ENCODE data around the gene CDX2. TPM values are rescaled to one million over a fixed set of nuclear protein-coding genes. Genes with fewer than 3 reads are reported as not detected.

The CDX2 gene
- total and polyA plus RNA-seq, 10 of the 15 experiments (the other 5 are each of a cell fraction or from before 2014, with no cell fraction given) = 0.15 TPM; not detected in 9

- CTCF ChIA-PET = interaction anchor here (1.4 to 9.6 kb wide), 4 partner anchors 22 to 620 kb away, joined by 3 to 238 read pairs (median 39); no protein-coding TSS in a partner anchor
- intact Hi-C loops (cut with micrococcal nuclease; ENCODE audit: unreplicated experiment) = loop anchor here (10.0 kb wide), 1 partner anchor 996 kb away; no protein-coding TSS in a partner anchor
- no peak overlapping the region for H3K4me3 ChIP-seq
- POLR2A ChIA-PET = no interaction called here
- no peak overlapping the region for H3K27ac ChIP-seq (ENCODE audit: control insufficient read depth, insufficient read depth)
- H4K20me1 ChIP-seq (ENCODE audit: control insufficient read depth, insufficient read depth) = no peaks in the 10 kb centered on the region
- no peak for FAIRE-seq
- no peak overlapping the region for H3K9ac ChIP-seq (ENCODE audit: control insufficient read depth, insufficient read depth, low read length)
- no peak overlapping the region for H2AFZ ChIP-seq (ENCODE audit: control insufficient read depth, low read depth, low read length)
- H3K9me3 ChIP-seq (replicated peaks; ENCODE audit: control insufficient read depth, insufficient read depth, low read length) = no peaks in the 10 kb centered on the region
- H3K36me3 ChIP-seq (ENCODE audit: control insufficient read depth in 2 of 2, insufficient read depth in 2 of 2, low read length in 1 of 2) = no peaks in the 10 kb centered on the region
- 43% methylated on average over 11 of the region's 11 CpGs for WGBS (ENCODE audit: insufficient coverage, insufficient replicate concordance, low lambda C conversion rate, missing lambda C conversion rate)
- no peaks in the 10 kb centered on the region for H3K79me2 ChIP-seq (ENCODE audit: control insufficient read depth, insufficient read depth, low read length)
- BruUV-seq (replicated peaks) = no TSS peak
- DNase-seq (ENCODE audit: low read depth, low spot score) = no peak
- RAD21 ChIA-PET (ENCODE audit: unreplicated experiment) = interaction anchor here (1.6 kb wide), 1 partner anchor 151 kb away, joined by 5 read pairs; no protein-coding TSS in a partner anchor
- no peak for TF ChIP-seq NRF1 (conservative IDR thresholded peaks at IDR 0.05; ENCODE audit: low read depth, low read length)
- TF ChIP-seq CBX3 (IDR thresholded peaks at IDR 0.05; ENCODE audit: borderline replicate concordance, low read depth) = no peak
- TF ChIP-seq BMI1 (IDR thresholded peaks at IDR 0.05; ENCODE audit: borderline replicate concordance) = no peak
- no peak for TF ChIP-seq NBN (IDR thresholded peaks at IDR 0.05)
- TF ChIP-seq, protein P1, sequence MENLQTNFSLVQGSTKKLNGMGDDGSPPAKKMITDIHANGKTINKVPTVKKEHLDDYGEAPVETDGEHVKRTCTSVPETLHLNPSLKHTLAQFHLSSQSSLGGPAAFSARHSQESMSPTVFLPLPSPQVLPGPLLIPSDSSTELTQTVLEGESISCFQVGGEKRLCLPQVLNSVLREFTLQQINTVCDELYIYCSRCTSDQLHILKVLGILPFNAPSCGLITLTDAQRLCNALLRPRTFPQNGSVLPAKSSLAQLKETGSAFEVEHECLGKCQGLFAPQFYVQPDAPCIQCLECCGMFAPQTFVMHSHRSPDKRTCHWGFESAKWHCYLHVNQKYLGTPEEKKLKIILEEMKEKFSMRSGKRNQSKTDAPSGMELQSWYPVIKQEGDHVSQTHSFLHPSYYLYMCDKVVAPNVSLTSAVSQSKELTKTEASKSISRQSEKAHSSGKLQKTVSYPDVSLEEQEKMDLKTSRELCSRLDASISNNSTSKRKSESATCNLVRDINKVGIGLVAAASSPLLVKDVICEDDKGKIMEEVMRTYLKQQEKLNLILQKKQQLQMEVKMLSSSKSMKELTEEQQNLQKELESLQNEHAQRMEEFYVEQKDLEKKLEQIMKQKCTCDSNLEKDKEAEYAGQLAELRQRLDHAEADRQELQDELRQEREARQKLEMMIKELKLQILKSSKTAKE (IDR thresholded peaks at IDR 0.05; ENCODE audit: low read depth, poor library complexity, severe bottlenecking) = no peak
- TF ChIP-seq POLR2AphosphoS2 (IDR thresholded peaks at IDR 0.05; ENCODE audit: low read depth, low read length) = no peak
- TF ChIP-seq NR2C2 (IDR thresholded peaks at IDR 0.05; ENCODE audit: borderline replicate concordance, control insufficient read depth, insufficient read length, low read depth) = no peak
- no peak for TF ChIP-seq MYC (IDR thresholded peaks at IDR 0.05; ENCODE audit: insufficient read depth, insufficient read length, insufficient replicate concordance, low read length, severe bottlenecking)
- TF ChIP-seq, protein P2, sequence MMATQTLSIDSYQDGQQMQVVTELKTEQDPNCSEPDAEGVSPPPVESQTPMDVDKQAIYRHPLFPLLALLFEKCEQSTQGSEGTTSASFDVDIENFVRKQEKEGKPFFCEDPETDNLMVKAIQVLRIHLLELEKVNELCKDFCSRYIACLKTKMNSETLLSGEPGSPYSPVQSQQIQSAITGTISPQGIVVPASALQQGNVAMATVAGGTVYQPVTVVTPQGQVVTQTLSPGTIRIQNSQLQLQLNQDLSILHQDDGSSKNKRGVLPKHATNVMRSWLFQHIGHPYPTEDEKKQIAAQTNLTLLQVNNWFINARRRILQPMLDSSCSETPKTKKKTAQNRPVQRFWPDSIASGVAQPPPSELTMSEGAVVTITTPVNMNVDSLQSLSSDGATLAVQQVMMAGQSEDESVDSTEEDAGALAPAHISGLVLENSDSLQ (IDR thresholded peaks at IDR 0.05) = no peak
- no peak for TF ChIP-seq FOXM1 (IDR thresholded peaks at IDR 0.05; ENCODE audit: low read depth, low read length)
- TF ChIP-seq PML (IDR thresholded peaks at IDR 0.05; ENCODE audit: low read length) = no peak
- TF ChIP-seq RBBP5 (conservative IDR thresholded peaks at IDR 0.05) = no peak
- TF ChIP-seq NFXL1 (IDR thresholded peaks at IDR 0.05; ENCODE audit: borderline replicate concordance) = no peak
- TF ChIP-seq TCF7 (IDR thresholded peaks at IDR 0.05; ENCODE audit: borderline replicate concordance) = no peak
- peaks cover 22 to 35% of the 10 kb centered on the region in 2 experiments for H3K27me3 ChIP-seq (replicated peaks in 1 of 2; ENCODE audit: control insufficient read depth in 2 of 2, insufficient read depth in 2 of 2, low read length in 1 of 2)
- in situ Hi-C loops (cut with MboI) = loop anchor here (5.0 to 10.0 kb wide), 4 partner anchors 154 to 996 kb away; no protein-coding TSS in a partner anchor
- SMC1A ChIA-PET (ENCODE audit: uncharacterized antibody, unreplicated experiment) = interaction anchor here (7.0 kb wide), 1 partner anchor 153 kb away, joined by 89 read pairs; no protein-coding TSS in a partner anchor
- H3K4me1 ChIP-seq (ENCODE audit: control insufficient read depth, insufficient read depth, low read length) = no peaks in the 10 kb centered on the region
- ATAC-seq = no peak
- H3K4me2 ChIP-seq (ENCODE audit: control insufficient read depth, insufficient read depth) = no peak overlapping the region
These were observed 12.0 kb upstream of the CDX2 start for GRCh38 chr13:27981006-27981708.

Measured in GM12878 (cell line).